GM21423 (cell line): ENCODE measurements around the gene CAMTA1.

Source experiments
- ATAC-seq: cut with Tn5 transposase; IDR thresholded peaks from one replicate; pipeline ENCODE4 v1.9.1; 2021; ENCODE audit warnings: mild to moderate bottlenecking, moderate library complexity; ENCODE audit not compliant: unreplicated experiment

Gene CAMTA1

GRCh38 chr1:6923012-6923411 is 137.8 kb downstream of the CAMTA1 start:
- no peak for ATAC-seq

- no peak for ATAC-seq
Observed at GRCh38 chr1:6923416-6923815, 138.2 kb downstream of the CAMTA1 start.

DNA sequence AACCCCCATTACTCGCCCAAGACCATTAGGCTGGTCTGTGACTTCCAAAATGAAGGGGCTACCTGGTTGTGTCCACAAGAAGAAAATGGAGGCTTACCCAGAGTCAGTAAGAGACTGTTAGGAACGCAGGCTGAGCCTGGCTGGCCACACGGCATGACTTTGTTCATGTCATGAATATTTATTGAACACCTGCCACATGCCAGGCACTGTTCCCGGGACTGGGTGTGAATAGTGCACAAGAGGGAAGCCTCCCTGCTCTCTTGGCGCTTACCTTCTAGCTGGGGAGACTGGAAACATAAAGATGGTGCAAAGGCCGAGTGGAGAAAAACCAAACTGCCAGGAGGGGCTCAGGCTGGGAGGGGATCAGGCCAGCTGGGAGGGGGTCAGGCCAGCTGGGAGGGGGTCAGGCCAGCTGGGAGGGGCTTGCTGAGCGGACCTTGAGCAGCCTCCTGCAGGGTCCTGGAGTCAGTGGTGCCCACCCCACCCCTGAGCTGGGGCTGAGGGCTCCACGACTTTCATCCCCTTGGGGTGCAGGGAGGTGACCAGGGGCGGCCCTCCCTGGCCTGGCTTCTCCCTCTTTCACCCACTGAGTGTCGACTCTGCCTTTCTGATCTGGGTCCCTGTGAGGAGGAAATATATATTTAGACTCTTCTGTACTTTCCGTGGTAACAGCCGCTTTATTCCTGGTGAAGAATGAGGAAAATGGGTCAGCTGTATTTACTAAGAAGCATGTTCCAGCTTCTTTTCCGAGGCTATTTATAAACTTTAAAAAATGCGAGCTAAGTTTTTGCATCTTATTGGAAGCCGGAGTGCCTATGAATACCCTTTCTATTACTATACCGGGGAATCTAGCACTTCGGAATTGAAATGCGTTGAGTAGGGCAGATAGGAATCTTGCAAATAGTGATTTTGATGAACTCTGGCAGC is 139.0 kb downstream of the CAMTA1 start:
- no peak for ATAC-seq

- ATAC-seq: no peak
Observed at GRCh38 chr1:6924891-6925290, 139.6 kb downstream of the CAMTA1 start.

GRCh38 chr1:6927626-6928025 is 142.4 kb downstream of the CAMTA1 start:
- ATAC-seq: no peak

DNA sequence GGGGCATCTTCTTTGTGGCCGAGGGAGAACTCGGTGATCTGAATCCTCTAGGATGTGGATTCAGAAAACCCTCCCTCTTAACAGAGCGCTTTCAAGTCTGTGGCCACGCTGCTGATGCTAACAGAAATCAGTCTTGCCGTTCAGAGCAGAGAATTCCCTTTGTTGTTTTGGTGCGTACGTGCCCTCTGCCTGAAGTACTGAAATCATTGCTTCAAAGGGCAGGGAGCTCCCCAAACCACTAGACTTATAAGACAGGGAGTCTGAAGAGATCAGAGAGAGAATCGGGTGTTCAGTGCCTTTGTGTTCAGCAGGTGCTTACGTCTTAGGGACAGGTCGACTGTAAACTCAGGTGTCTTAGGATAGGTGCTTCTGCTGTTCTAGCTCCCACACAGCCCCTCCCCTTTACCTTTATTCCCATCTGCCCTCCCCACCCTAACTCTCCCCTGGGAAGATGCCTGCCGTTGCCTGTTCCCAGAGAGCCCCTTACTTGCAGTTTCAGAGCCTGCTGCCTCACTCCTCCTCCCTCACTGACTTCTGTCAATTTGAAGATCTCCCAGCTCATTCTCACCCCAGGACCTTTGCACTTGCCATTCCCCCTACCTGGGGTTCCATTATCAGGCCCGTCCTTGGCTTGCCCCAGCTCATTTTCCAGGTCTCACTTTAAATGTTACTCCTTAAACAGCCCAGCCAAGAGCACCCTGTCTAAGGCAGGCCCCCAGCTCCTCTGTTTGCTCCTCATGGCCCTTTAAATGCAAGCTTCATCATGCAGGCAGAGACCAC is 143.0 kb downstream of the CAMTA1 start:
- ATAC-seq: no peak

GRCh38 chr1:6930732-6931300 is 145.6 kb downstream of the CAMTA1 start:
- ATAC-seq: no peak

GRCh38 chr1:6935361-6935883 is 150.2 kb downstream of the CAMTA1 start:
- no peak for ATAC-seq

DNA sequence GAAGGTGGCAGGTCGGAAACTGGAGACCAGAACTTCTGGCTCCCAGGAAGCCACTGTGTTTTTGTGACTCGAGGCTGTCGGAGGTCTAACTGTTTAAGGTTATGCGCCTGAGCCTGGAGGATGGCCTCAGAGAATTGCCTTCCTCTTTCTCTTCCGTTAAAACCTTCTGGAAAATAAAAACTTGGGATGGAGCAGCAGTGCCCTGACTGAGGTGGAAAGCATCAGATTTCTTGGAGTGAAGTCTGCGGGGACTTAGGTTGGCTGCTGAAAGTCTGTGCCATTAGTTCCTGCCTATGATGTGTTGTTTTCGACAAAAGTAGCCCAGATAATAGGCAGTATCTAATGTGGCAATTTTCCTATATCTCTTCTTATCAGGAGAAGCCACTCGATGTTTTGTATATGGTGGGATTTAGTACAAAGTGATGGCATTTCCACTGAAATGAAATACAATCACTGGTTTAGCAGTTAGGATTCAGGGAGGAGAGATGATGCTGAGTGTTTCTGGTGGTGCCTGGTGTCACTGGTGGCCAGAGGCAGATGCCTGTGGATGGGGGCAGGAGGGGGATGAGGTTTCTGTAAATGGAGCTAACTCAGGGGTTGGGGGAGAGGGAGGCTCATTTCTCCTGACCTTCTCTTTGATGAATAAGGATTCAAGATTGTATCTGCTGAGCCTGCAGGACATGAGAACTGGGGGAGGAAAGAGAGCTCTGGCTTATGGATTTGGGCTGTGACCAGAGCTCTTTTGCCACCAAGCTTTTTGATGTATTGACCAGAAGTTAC is 150.8 kb downstream of the CAMTA1 start:
- no peak for ATAC-seq

DNA sequence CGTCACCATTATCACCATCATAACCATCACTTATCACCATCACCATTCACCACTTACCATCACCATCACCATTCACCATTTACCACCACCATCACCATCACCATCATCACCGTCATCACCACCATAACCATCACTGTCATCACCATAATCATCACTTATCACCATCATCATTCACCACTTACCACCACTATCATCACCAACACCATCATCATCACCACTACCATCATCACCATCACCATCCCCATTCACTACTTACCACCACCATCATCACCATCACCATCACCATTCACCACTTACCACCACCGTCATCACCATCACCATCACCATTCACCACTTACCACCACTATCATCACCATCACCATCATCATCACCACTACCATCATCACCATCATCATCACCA is 151.8 kb downstream of the CAMTA1 start:
- ATAC-seq: no peak

DNA sequence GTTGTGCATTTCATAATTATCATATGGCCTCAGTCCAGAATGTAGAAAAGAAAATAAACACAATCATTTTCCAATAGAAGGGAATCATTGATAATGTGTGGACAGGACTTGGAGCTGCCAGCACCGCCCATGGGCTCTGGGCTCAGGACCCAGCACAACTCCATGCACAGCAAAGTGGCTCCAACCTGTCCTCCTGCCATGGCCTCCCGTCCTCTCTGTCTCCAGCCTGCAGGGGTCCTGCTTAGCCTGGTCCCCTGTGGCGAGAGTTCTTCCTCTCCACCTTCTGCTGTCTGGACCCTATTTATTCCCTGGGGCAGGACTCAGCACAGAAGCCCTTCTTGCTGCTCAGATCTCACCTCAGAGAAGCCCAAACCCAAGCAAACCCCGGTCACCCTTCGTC is 154.1 kb downstream of the CAMTA1 start:
- no peak for ATAC-seq

DNA sequence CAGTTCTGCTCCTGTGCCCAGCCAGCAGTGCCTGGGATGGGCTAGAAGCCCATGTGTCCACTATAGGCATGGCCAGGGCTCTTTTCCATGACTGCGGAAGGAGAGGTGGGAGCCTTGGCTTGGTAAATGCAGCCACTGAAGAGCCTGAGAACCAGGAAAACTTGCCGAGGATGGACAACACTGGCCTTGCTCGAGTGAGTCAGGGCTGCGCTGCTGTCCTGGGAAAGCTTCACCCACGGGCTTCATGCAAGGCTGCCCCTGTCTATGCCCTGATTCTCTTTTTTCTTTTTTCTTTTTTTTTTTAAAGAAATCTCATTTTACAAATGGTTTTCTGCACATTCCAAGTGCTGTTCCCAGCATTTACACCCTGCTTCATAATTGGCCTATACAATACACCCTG is 156.5 kb downstream of the CAMTA1 start:
- no peak for ATAC-seq

DNA sequence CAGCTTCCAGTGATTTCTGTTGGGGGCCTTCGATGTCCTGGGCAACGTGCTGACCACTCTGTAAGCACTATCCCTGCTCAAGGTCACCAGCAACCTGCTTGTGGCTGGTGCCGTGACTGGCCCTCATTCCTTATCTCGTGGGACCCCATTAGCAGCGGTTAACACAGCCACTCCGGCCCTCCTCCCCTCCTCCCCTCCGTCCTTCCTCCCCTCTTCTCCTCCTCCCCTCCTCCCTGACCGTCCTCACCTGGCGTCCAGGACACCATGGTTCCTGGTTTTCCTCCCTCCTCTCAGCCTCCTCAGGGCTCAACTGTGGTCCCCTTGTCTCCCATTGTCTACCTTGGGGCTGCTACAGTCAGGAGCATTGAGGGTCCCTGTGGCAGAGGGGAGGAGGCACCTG is 157.7 kb downstream of the CAMTA1 start:
- ATAC-seq: no peak

GRCh38 chr1:6944434-6944833 is 159.2 kb downstream of the CAMTA1 start:
- ATAC-seq: no peak

GRCh38 chr1:6947952-6948351 is 162.7 kb downstream of the CAMTA1 start:
- no peak for ATAC-seq

DNA sequence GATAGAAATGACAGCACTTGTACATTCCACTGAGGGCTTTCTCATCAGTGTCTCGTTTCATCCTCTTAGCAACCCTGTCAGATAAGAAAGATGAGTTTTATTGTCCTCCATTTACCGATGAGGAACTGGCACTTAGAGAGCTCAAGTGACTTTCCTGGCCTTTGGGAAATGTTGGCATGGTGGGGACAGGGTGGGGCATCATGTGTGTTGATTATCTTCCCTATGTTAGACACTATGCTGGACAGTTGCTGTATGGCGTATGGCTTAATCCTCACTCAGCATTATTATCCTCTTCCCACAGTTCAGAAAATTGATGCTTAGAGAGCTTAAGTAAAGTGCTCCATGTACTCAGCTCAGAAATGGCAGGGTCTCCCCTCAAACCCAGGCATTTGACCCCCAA is 163.2 kb downstream of the CAMTA1 start:
- ATAC-seq: no peak

DNA sequence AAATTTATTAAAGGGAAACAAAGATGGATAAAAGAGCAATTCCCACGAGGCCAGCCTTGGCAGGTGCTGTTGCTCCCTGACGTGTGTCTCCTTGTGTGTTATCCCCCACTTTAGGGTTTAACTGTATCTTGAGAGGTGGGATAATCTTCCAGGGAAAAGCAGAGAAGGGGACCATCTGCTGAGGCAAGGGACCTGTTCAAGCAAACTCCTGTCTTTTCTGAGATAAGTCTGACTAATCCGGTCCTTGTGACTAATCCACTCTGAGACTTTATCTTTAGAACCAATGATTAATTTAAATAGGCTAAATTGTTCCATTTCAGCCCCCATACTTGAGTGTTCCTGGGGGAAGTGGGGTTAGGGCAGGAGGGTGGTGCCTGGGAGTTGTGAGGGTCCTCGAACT is 163.6 kb downstream of the CAMTA1 start:
- no peak for ATAC-seq

GRCh38 chr1:6950001-6950765 is 164.9 kb downstream of the CAMTA1 start:
- no peak for ATAC-seq

DNA sequence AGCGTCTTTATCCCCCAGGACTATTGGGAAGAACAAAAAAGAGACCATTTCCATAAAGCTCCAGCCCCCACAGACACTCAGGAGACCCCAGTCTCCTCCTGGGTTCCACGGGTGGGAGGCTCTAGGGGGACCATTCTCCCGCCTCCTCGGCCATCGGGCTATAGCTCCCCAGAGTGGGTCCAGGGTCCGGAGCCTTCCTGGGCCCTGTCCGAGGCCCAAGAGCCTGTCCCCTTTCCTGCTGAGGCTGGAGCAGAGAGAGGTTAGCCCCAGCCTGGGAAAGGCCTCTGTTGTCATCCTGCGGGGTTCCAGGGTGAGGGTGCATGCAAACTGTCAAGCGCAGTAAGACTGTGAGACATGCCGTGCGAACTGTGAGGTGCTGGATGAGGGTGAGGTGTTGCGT is 166.3 kb downstream of the CAMTA1 start:
- no peak for ATAC-seq

DNA sequence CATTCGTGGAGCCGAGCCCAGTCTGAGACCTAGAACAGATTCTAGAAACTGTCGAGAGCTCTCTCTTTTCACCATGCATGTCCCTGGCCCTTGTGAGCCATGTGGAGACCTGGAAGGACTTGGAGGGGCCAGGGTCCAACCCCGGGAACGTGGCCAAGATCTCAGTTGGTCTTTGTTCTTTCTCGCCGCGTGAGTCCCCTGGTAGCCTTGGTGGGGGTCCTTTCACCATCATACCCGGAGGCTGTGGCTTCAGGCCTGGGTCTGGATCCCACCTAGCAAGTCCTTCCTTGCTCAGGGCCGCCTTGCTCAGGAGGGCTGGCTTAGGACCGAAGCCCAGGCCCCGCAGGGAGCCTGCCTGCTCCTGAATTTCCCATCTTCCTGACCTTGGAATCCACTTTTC is 168.0 kb downstream of the CAMTA1 start:
- ATAC-seq: no peak
